Nephron progenitor cell (in vitro differentiated cells): ENCODE measurements around the gene LRPAP1.
A peak's percentile ranks its signal among the peaks of the same experiment; 100 is the strongest.
"Not testable (repeated sequence)": the region's sequence is repeated elsewhere in the genome, so short reads cannot be mapped to it uniquely, and the experiment has no call there.

Experiments
- DNase-seq: peaks from one replicate; pipeline ENCODE4 v3.0.0; 2021
- H3K27ac Mint-ChIP-seq: 2 replicates; pipeline ENCODE4 v1.8.0; 2021; ENCODE audit warnings: mild to moderate bottlenecking, moderate library complexity, mixed read lengths
- H3K27me3 Mint-ChIP-seq: 2 replicates; pipeline ENCODE4 v1.8.0; 2021; ENCODE audit warnings: mild to moderate bottlenecking, low read depth, mixed read lengths; ENCODE audit not compliant: poor library complexity
- H3K36me3 Mint-ChIP-seq: 2 replicates; pipeline ENCODE4 v1.8.0; 2021; ENCODE audit warnings: low read depth, mixed read lengths
- H3K4me1 Mint-ChIP-seq: 2 replicates; pipeline ENCODE4 v1.8.0; 2021; ENCODE audit warnings: mixed read lengths
- H3K4me3 Mint-ChIP-seq: 2 replicates; pipeline ENCODE4 v1.8.0; 2021; ENCODE audit warnings: mild to moderate bottlenecking, moderate library complexity, mixed read lengths
- H3K9me3 Mint-ChIP-seq: 2 replicates; pipeline ENCODE4 v1.8.0; 2021; ENCODE audit warnings: mild to moderate bottlenecking, moderate library complexity, mixed read lengths
- CTCF ChIP-seq: fragments of 200-600 bp; sonication (generic); IDR thresholded peaks from 2 replicates; pipeline ENCODE4 v1.5.0; 2021; ENCODE audit warnings: antibody characterized with exemption

Gene LRPAP1

GRCh38 chr4:3563403-3563802, 31.2 kb upstream of the LRPAP1 start:
- Mint-ChIP-seq H3K4me3 (no peak overlapping the region), H3K27ac (no peak overlapping the region), H3K9me3 (no peaks in the 10 kb centered on the region), H3K27me3 (peaks cover 20% of the 10 kb centered on the region), H3K36me3 (no peaks in the 10 kb centered on the region), H3K4me1 (peaks cover 4% of the 10 kb centered on the region)
- TF ChIP-seq CTCF: no peak
- no peak for DNase-seq

GRCh38 chr4:3562127-3562526, 29.9 kb upstream of the LRPAP1 start:
- DNase-seq, H3K4me3 Mint-ChIP-seq: not testable (repeated sequence)

GRCh38 chr4:3560465-3560864, 28.2 kb upstream of the LRPAP1 start:
- H3K4me1 Mint-ChIP-seq, H3K27ac Mint-ChIP-seq: not testable (repeated sequence)
- H3K27me3 Mint-ChIP-seq: peaks cover 32% of the 10 kb centered on the region

More at GRCh38 chr4:3562127-3562526, 29.9 kb upstream of the LRPAP1 start:
- not testable (repeated sequence) for H3K36me3 Mint-ChIP-seq, H3K9me3 Mint-ChIP-seq, H3K27ac Mint-ChIP-seq, H3K4me1 Mint-ChIP-seq
- peaks cover 23% of the 10 kb centered on the region for H3K27me3 Mint-ChIP-seq

GRCh38 chr4:3559381-3560290, 27.4 kb upstream of the LRPAP1 start:
- DNase-seq, H3K9me3 Mint-ChIP-seq, H3K4me1 Mint-ChIP-seq, H3K4me3 Mint-ChIP-seq, H3K27ac Mint-ChIP-seq, H3K36me3 Mint-ChIP-seq: not testable (repeated sequence)
- H3K27me3 Mint-ChIP-seq: peaks cover 38% of the 10 kb centered on the region

More at GRCh38 chr4:3560465-3560864, 28.2 kb upstream of the LRPAP1 start:
- H3K9me3 Mint-ChIP-seq, DNase-seq, H3K36me3 Mint-ChIP-seq, H3K4me3 Mint-ChIP-seq: not testable (repeated sequence)

DNA sequence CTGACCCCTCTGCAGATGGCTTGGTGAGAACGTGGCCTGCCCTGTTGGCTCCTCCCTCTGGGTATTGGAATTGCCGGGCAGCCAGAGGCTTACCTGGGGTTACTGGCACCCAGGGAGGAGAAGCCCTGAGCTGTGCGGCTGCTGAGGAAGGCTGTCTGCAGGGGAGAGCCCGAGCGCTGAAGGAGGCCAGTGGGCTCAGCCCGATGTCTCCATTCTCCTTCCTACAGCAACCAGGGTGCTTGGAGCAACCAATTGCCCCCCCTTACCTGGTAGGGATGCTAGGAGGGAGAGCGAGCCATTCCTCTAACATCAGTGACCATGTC, 26.3 kb upstream of the LRPAP1 start:
- H3K4me3 Mint-ChIP-seq, H3K9me3 Mint-ChIP-seq, H3K36me3 Mint-ChIP-seq, DNase-seq, H3K27ac Mint-ChIP-seq, H3K4me1 Mint-ChIP-seq: not testable (repeated sequence)
- peaks cover 42% of the 10 kb centered on the region for H3K27me3 Mint-ChIP-seq

- H3K9me3 Mint-ChIP-seq, H3K36me3 Mint-ChIP-seq, H3K4me1 Mint-ChIP-seq, H3K4me3 Mint-ChIP-seq, H3K27ac Mint-ChIP-seq, DNase-seq: not testable (repeated sequence)
- peaks cover 38% of the 10 kb centered on the region for H3K27me3 Mint-ChIP-seq
These were observed 25.7 kb upstream of the LRPAP1 start for GRCh38 chr4:3557676-3558513.

DNA sequence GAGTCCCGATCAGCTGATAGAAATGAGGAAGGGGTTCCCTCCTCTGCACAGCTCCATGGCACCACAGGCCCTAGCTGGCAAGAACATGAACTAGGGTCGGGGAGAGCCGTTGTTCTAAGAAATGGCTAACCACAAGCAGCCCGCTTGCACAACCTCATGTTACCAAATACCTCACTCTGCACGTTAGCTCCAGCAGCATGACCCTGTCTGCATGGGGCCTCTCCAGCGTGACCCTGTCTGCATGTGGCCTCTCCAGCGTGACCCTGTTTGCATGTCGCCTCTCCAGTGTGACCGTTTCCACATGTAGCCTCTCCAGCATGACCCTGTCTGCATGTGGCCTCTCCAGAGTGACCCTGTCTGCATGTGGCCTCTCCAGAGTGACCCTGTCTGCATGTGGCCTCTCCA, 24.9 kb upstream of the LRPAP1 start:
- not testable (repeated sequence) for H3K36me3 Mint-ChIP-seq, H3K4me1 Mint-ChIP-seq, H3K4me3 Mint-ChIP-seq, H3K27ac Mint-ChIP-seq, DNase-seq, H3K9me3 Mint-ChIP-seq
- H3K27me3 Mint-ChIP-seq: peaks cover 38% of the 10 kb centered on the region

DNA sequence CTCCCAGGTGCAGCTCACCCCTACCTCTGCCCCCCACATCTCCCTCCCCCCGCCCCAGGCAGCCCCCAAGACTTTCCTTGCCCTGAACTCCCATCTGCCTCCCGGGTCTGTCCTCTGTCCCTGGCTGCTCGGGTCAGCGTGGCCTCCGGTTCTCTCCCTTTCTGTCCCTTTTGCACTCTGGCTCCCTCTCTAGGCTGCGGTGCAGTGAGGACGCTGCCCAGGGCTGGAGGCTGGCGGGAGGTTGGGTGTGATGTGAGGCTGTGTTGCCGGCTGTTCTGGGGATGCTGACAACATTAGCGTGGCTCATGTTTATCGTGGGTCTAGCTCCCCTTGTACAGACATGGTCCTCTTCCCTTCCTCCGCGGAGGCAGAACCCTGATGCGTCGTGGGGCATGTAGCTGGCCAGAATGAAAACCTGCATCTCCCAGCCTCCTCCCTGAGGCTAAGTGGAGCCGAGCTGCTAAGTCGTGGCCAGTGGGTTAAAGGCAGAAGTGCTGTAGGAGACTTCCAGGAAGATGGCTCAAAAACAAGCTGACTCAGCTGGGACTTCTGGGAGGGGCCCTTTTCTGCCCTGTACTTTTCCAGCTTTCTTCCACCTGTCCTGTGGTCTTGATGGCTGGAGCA, 24.1 kb upstream of the LRPAP1 start:
- H3K4me1 Mint-ChIP-seq, H3K27ac Mint-ChIP-seq: not testable (repeated sequence)

GRCh38 chr4:3555459-3556070, 23.3 kb upstream of the LRPAP1 start:
- H3K4me3 Mint-ChIP-seq, H3K9me3 Mint-ChIP-seq, H3K27ac Mint-ChIP-seq, H3K36me3 Mint-ChIP-seq, H3K4me1 Mint-ChIP-seq, DNase-seq: not testable (repeated sequence)
- peaks cover 33% of the 10 kb centered on the region for H3K27me3 Mint-ChIP-seq

More for the DNA sequence above, 24.1 kb upstream of the LRPAP1 start:
- not testable (repeated sequence) for H3K9me3 Mint-ChIP-seq, H3K36me3 Mint-ChIP-seq, H3K4me3 Mint-ChIP-seq
- DNase-seq: peak; percentile 20
- H3K27me3 Mint-ChIP-seq: peaks cover 36% of the 10 kb centered on the region

- not testable (repeated sequence) for H3K4me3 Mint-ChIP-seq, H3K36me3 Mint-ChIP-seq, H3K4me1 Mint-ChIP-seq, H3K9me3 Mint-ChIP-seq, DNase-seq, H3K27ac Mint-ChIP-seq
- H3K27me3 Mint-ChIP-seq: peaks cover 22% of the 10 kb centered on the region
These were observed 19.1 kb upstream of the LRPAP1 start for GRCh38 chr4:3551366-3551765.

- not testable (repeated sequence) for H3K36me3 Mint-ChIP-seq, H3K4me1 Mint-ChIP-seq
These were observed 18.6 kb upstream of the LRPAP1 start for GRCh38 chr4:3550792-3551325.

GRCh38 chr4:3550041-3550440, 17.8 kb upstream of the LRPAP1 start:
- not testable (repeated sequence) for H3K36me3 Mint-ChIP-seq, H3K27ac Mint-ChIP-seq, DNase-seq, H3K9me3 Mint-ChIP-seq, H3K4me3 Mint-ChIP-seq, H3K4me1 Mint-ChIP-seq
- H3K27me3 Mint-ChIP-seq: peaks cover 12% of the 10 kb centered on the region

More at GRCh38 chr4:3550792-3551325, 18.6 kb upstream of the LRPAP1 start:
- not testable (repeated sequence) for DNase-seq, H3K4me3 Mint-ChIP-seq, H3K9me3 Mint-ChIP-seq, H3K27ac Mint-ChIP-seq
- H3K27me3 Mint-ChIP-seq: peaks cover 19% of the 10 kb centered on the region

DNA sequence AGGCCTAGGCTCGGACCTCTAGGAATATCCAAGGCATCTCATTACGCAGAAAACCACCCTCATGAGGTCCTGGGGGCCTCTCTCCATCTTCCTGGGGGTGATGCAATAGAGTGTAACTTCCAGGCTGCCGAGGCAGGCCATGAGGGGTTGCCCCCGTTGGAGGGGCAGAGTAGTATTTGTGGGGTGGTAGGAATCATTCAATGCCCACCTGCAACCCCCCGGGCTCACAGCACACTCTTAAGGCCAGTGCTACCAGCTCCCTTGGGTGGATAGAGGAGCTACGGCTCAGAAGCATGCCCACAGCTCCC, 17.4 kb upstream of the LRPAP1 start:
- H3K36me3 Mint-ChIP-seq, H3K4me1 Mint-ChIP-seq, H3K9me3 Mint-ChIP-seq, DNase-seq, H3K27ac Mint-ChIP-seq, H3K4me3 Mint-ChIP-seq: not testable (repeated sequence)
- peaks cover 13% of the 10 kb centered on the region for H3K27me3 Mint-ChIP-seq
